H9 (cell line): Measurements from ENCODE around the gene SYTL1. TPM values are rescaled to one million over a fixed set of nuclear protein-coding genes. Genes with fewer than 3 reads are reported as not detected.

Source experiments
- DNase-seq: peaks from one replicate; pipeline ENCODE4 v3.0.0-alpha.2; 2017
- H2AFZ ChIP-seq: one replicate; pipeline ENCODE4 v1.6.1; 2013; ENCODE audit warnings: mild to moderate bottlenecking, low read length, control low read depth, moderate library complexity
- H2AK5ac ChIP-seq: 2 replicates; pipeline ENCODE4 v1.6.1; 2013; ENCODE audit warnings: low read length, control low read depth, mixed read lengths; ENCODE audit not compliant: insufficient read length
- H2BK120ac ChIP-seq: one replicate; pipeline ENCODE4 v1.6.1; 2013; ENCODE audit warnings: low read depth, mild to moderate bottlenecking, low read length, control low read depth, inconsistent platforms; ENCODE audit not compliant: poor library complexity, severe bottlenecking
- H2BK12ac ChIP-seq: 2 replicates; pipeline ENCODE4 v1.6.1; 2013; ENCODE audit warnings: low read length, control low read depth, mixed read lengths, low read depth; ENCODE audit not compliant: insufficient read length
- H2BK15ac ChIP-seq: 2 replicates; pipeline ENCODE4 v1.6.1; 2013; ENCODE audit warnings: low read depth, low read length, control low read depth
- H2BK20ac ChIP-seq: one replicate; pipeline ENCODE4 v1.6.1; 2013; ENCODE audit warnings: low read depth, mild to moderate bottlenecking, low read length, control low read depth, inconsistent platforms; ENCODE audit not compliant: poor library complexity, severe bottlenecking
- H2BK5ac ChIP-seq: 2 replicates; pipeline ENCODE4 v1.6.1; 2013; ENCODE audit warnings: low read length, control low read depth, mixed read lengths; ENCODE audit not compliant: insufficient read length
- H3K14ac ChIP-seq: 2 replicates; pipeline ENCODE4 v1.6.1; 2013; ENCODE audit warnings: low read length, control low read depth; ENCODE audit not compliant: insufficient read depth
- H3K18ac ChIP-seq: 2 replicates; pipeline ENCODE4 v1.6.1; 2013; ENCODE audit warnings: low read depth, mild to moderate bottlenecking, mixed read lengths, low read length, control low read depth; ENCODE audit not compliant: insufficient read length
- H3K23ac ChIP-seq: 2 replicates; pipeline ENCODE4 v1.6.1; 2013; ENCODE audit warnings: low read length, control low read depth, mixed read lengths, low read depth; ENCODE audit not compliant: insufficient read length
- H3K23me2 ChIP-seq: 2 replicates; pipeline ENCODE4 v1.6.1; 2013; ENCODE audit warnings: low read depth, mild to moderate bottlenecking, mixed read lengths, low read length, control low read depth; ENCODE audit not compliant: insufficient read length, poor library complexity, severe bottlenecking
- H3K27ac ChIP-seq: 2 replicates; pipeline ENCODE4 v1.5.1; 2013; ENCODE audit warnings: low read length, control low read depth, mixed read lengths, low read depth; ENCODE audit not compliant: insufficient read length
- H3K27me3 ChIP-seq: 2 replicates; pipeline ENCODE4 v1.6.1; 2013; ENCODE audit warnings: low read length, control low read depth, inconsistent platforms; ENCODE audit not compliant: insufficient read depth
- H3K4ac ChIP-seq: 2 replicates; pipeline ENCODE4 v1.6.1; 2013; ENCODE audit warnings: low read depth, mild to moderate bottlenecking, control low read depth, inconsistent platforms, low read length, moderate library complexity
- H3K4me1 ChIP-seq: 2 replicates; pipeline ENCODE4 v1.6.1; 2013; ENCODE audit warnings: low read length, control low read depth, inconsistent platforms; ENCODE audit not compliant: insufficient read depth
- H3K4me2 ChIP-seq: 2 replicates; pipeline ENCODE4 v1.6.1; 2013; ENCODE audit warnings: low read length, control low read depth, mixed read lengths; ENCODE audit not compliant: insufficient read length, insufficient read depth
- H3K56ac ChIP-seq: 2 replicates; pipeline ENCODE4 v1.6.1; 2013; ENCODE audit warnings: low read depth, mild to moderate bottlenecking, mixed read lengths, low read length, control low read depth; ENCODE audit not compliant: insufficient read length
- H3K79me1 ChIP-seq: 2 replicates; pipeline ENCODE4 v1.6.1; 2013; ENCODE audit warnings: low read depth, mild to moderate bottlenecking, moderate library complexity, low read length, control low read depth, inconsistent platforms; ENCODE audit not compliant: insufficient read depth, poor library complexity, severe bottlenecking
- H3K79me2 ChIP-seq: 2 replicates; pipeline ENCODE4 v1.6.1; 2013; ENCODE audit warnings: low read length, control low read depth, inconsistent platforms; ENCODE audit not compliant: insufficient read depth
- H3K9ac ChIP-seq: 2 replicates; pipeline ENCODE4 v1.6.1; 2013; ENCODE audit warnings: low read length, control low read depth, mixed read lengths; ENCODE audit not compliant: insufficient read length; ENCODE audit errors: extremely low read depth
- H3K9me3 ChIP-seq: one replicate; pipeline ENCODE4 v1.6.1; 2013; ENCODE audit warnings: low read depth, low read length, inconsistent platforms; ENCODE audit not compliant: control insufficient read depth
- H3T11ph ChIP-seq: one replicate; pipeline ENCODE4 v1.6.1; 2013; ENCODE audit warnings: mild to moderate bottlenecking, low read length, control low read depth, inconsistent platforms
- H4K20me1 ChIP-seq: one replicate; pipeline ENCODE4 v1.6.1; 2013; ENCODE audit not compliant: control insufficient read depth, insufficient read length, insufficient read depth
- H4K5ac ChIP-seq: 2 replicates; pipeline ENCODE4 v1.6.1; 2013; ENCODE audit warnings: low read depth, mild to moderate bottlenecking, mixed read lengths, low read length, control low read depth; ENCODE audit not compliant: insufficient read length
- H4K8ac ChIP-seq: replicated peaks from 2 replicates; pipeline ENCODE4 v1.6.1; 2013; ENCODE audit warnings: low read length, control low read depth, mixed read lengths, low read depth; ENCODE audit not compliant: insufficient read length
- H4K91ac ChIP-seq: 2 replicates; pipeline ENCODE4 v1.6.1; 2013; ENCODE audit warnings: low read depth, mild to moderate bottlenecking, moderate library complexity, mixed read lengths, low read length, control low read depth; ENCODE audit not compliant: insufficient read length
- H3K27ac Mint-ChIP-seq, 3 experiments: 2 replicates in 2 of 3; 3 replicates in 1 of 3; pipeline ENCODE4 v1.8.0; 2020 to 2021; ENCODE audit warnings: mixed read lengths in 3 of 3, mild to moderate bottlenecking in 1 of 3, moderate library complexity in 1 of 3
- H3K27me3 Mint-ChIP-seq: 2 replicates; pipeline ENCODE4 v1.8.0; 2021; ENCODE audit warnings: low read depth, mild to moderate bottlenecking, moderate library complexity, mixed read lengths
- H3K36me3 Mint-ChIP-seq, 3 experiments: 2 replicates in 2 of 3; 3 replicates in 1 of 3; pipeline ENCODE4 v1.8.0; 2020 to 2021; ENCODE audit warnings: low read depth in 3 of 3, mixed read lengths in 3 of 3; ENCODE audit not compliant: insufficient read depth in 1 of 3
- H3K4me1 Mint-ChIP-seq, 2 experiments: 2 replicates each; pipeline ENCODE4 v1.8.0; 2020; ENCODE audit warnings: mixed read lengths in 2 of 2
- H3K4me3 Mint-ChIP-seq, 2 experiments: 2 replicates in 1 of 2; 3 replicates in 1 of 2; pipeline ENCODE4 v1.8.0; 2020 to 2021; ENCODE audit warnings: mild to moderate bottlenecking in 2 of 2, mixed read lengths in 2 of 2, moderate library complexity in 1 of 2
- H3K9me3 Mint-ChIP-seq, 2 experiments: 2 replicates in 1 of 2; 3 replicates in 1 of 2; pipeline ENCODE4 v1.8.0; 2020; ENCODE audit warnings: mild to moderate bottlenecking in 2 of 2, mixed read lengths in 2 of 2, moderate library complexity in 1 of 2
- CTCF ChIP-seq: fragments of 200-600 bp; sonication (generic); conservative IDR thresholded peaks from 3 replicates; pipeline ENCODE4 v1.8.0; 2021; ENCODE audit warnings: antibody characterized with exemption, mild to moderate bottlenecking
- WGBS: extraction: QIAGEN DNeasy Blood & Tissue Kit; methylation state at CpG from one replicate; pipeline ENCODE4 v1.1.7; 2013; ENCODE audit warnings: missing lambda C conversion rate, low lambda C conversion rate, mixed read lengths; ENCODE audit not compliant: insufficient read length; ENCODE audit errors: extremely low coverage; 5-methylcytosine and 5-hydroxymethylcytosine counted together
- total RNA-seq: library from RNA; stranded (reverse); gene quantifications from 2 replicates; pipeline ENCODE4 v1.2.1, GENCODE V29; 2021

SYTL1 gene
- total RNA-seq, 1 experiment from 2014 or later: 12.0 TPM

GRCh38 chr1:27397110-27397509 lies 55.3 kb downstream of the SYTL1 start:
- H3K23me2 ChIP-seq: peaks cover 1% of the 10 kb centered on the region
- Mint-ChIP-seq H3K27me3 (no peaks in the 10 kb centered on the region; the same call in 1 of the 2 replicates), H3K36me3 (peaks cover 0 to 4% (median 3%) of the 10 kb centered on the region in 3 experiments; a peak in 2 of 7 replicates), H3K9me3 (no peaks in the 10 kb centered on the region; a peak in 1 of 5 replicates), H3K4me1 (peaks cover 32 to 46% of the 10 kb centered on the region in 2 experiments), H3K4me3 (no peak overlapping the region), H3K27ac (peak overlapping the region in 2 of 3 experiments; percentile 36 to 40; a peak in 2 of 7 replicates)
- no peak overlapping the region for H2BK15ac ChIP-seq
- no peaks in the 10 kb centered on the region for H3K27me3 ChIP-seq
- no peak overlapping the region for H2AFZ ChIP-seq
- no peaks in the 10 kb centered on the region for H4K20me1 ChIP-seq
- no peak overlapping the region for H4K91ac ChIP-seq
- H3K56ac ChIP-seq: no peak overlapping the region
- H3K79me2 ChIP-seq: no peaks in the 10 kb centered on the region
- no peaks in the 10 kb centered on the region; the same call in 1 of the 2 replicates for H3K4me1 ChIP-seq
- no peak overlapping the region for H3K23ac ChIP-seq
- no peaks in the 10 kb centered on the region for H3K79me1 ChIP-seq
- no peak overlapping the region for H3K14ac ChIP-seq
- no peak overlapping the region for H4K5ac ChIP-seq
- H4K8ac ChIP-seq: no peak overlapping the region
- no peak overlapping the region for H2BK12ac ChIP-seq
- H3K27ac ChIP-seq: no peak overlapping the region
- no peak for DNase-seq
- H3T11ph ChIP-seq: no peak overlapping the region
- H2BK20ac ChIP-seq: no peak overlapping the region
- no peaks in the 10 kb centered on the region for H3K9me3 ChIP-seq
- WGBS: no CpG with 5 or more reads among the region's 3 CpGs
- no peak overlapping the region for H3K4me2 ChIP-seq
- H3K4ac ChIP-seq: no peak overlapping the region
- H2BK120ac ChIP-seq: no peak overlapping the region
- TF ChIP-seq CTCF: no peak
- no peak overlapping the region for H3K18ac ChIP-seq
- no peak overlapping the region for H2AK5ac ChIP-seq
- H3K9ac ChIP-seq: no peak overlapping the region
- no peak overlapping the region for H2BK5ac ChIP-seq
